HepG2 (cell line): ENCODE data around the gene NGLY1. TPM values are rescaled to one million over a fixed set of nuclear protein-coding genes. Genes with fewer than 3 reads are reported as not detected.

Experiments
- ARID5B ChIP-seq: IDR thresholded peaks from 2 replicates; pipeline ENCODE4 v1.4.0; 2020; ENCODE audit warnings: mild to moderate bottlenecking, missing genetic modification reagents
- ETS1 ChIP-seq: sonication (generic); formaldehyde crosslinking; IDR thresholded peaks from 2 replicates; pipeline ENCODE4 v1.4.0; 2020; ENCODE audit warnings: missing genetic modification reagents
- IKZF5 ChIP-seq: IDR thresholded peaks from 2 replicates; pipeline ENCODE4 v1.6.1; 2018; ENCODE audit warnings: missing genetic modification reagents, mild to moderate bottlenecking, missing compliant biosample characterization
- KAT2B ChIP-seq: fragments of 150-350 bp; IDR thresholded peaks from 2 replicates; pipeline ENCODE4 v1.6.1; 2014; ENCODE audit warnings: low read depth, low read length, borderline replicate concordance
- NR2F6 ChIP-seq, 2 experiments: IDR thresholded peaks; 2 replicates each; pipeline ENCODE4 v1.6.1; 2016; ENCODE audit warnings: antibody characterized with exemption in 1 of 2, mild to moderate bottlenecking in 1 of 2
- PATZ1 ChIP-seq: sonication (generic); formaldehyde crosslinking; IDR thresholded peaks from 2 replicates; pipeline ENCODE4 v1.4.0; 2020; ENCODE audit warnings: missing genetic modification reagents
- POGZ ChIP-seq: sonication (generic); formaldehyde crosslinking; IDR thresholded peaks from 2 replicates; pipeline ENCODE4 v1.4.0; 2020; ENCODE audit warnings: mild to moderate bottlenecking, missing genetic modification reagents
- SMAD1 ChIP-seq: sonication (generic); formaldehyde crosslinking; IDR thresholded peaks from 2 replicates; pipeline ENCODE4 v1.4.0; 2020; ENCODE audit warnings: missing genetic modification reagents, low read depth, mild to moderate bottlenecking, borderline replicate concordance
- STAT6 ChIP-seq: sonication (generic); formaldehyde crosslinking; IDR thresholded peaks from 2 replicates; pipeline ENCODE4 v1.4.0; 2020; ENCODE audit warnings: missing genetic modification reagents, mild to moderate bottlenecking, borderline replicate concordance
- TBP ChIP-seq: sonication (generic); formaldehyde crosslinking; IDR thresholded peaks from 2 replicates; pipeline ENCODE4 v1.5.0; 2020; ENCODE audit warnings: missing genetic modification reagents
- TOE1 ChIP-seq: sonication (generic); formaldehyde crosslinking; IDR thresholded peaks from 2 replicates; pipeline ENCODE4 v1.4.0; 2020; ENCODE audit warnings: mild to moderate bottlenecking, missing genetic modification reagents
- TSC22D2 ChIP-seq: sonication (generic); formaldehyde crosslinking; IDR thresholded peaks from 2 replicates; pipeline ENCODE4 v1.5.1; 2020; ENCODE audit warnings: missing genetic modification reagents, mild to moderate bottlenecking, borderline replicate concordance
- U2AF1 ChIP-seq: fragments of 200-400 bp; formaldehyde crosslinking; optimal IDR thresholded peaks from 2 replicates; pipeline ENCODE3; 2017; ENCODE audit warnings: mild to moderate bottlenecking, low read depth, low read length
- ZNF263 ChIP-seq: sonication (generic); formaldehyde crosslinking; IDR thresholded peaks from 2 replicates; pipeline ENCODE4 v1.4.0; 2020; ENCODE audit warnings: missing genetic modification reagents
- ZNF460 ChIP-seq: sonication (generic); formaldehyde crosslinking; IDR thresholded peaks from 2 replicates; pipeline ENCODE4 v1.5.1; 2020; ENCODE audit warnings: missing genetic modification reagents, mild to moderate bottlenecking, borderline replicate concordance
- ZNF616 ChIP-seq: sonication (generic); formaldehyde crosslinking; IDR thresholded peaks from 2 replicates; pipeline ENCODE4 v1.5.0; 2020; ENCODE audit warnings: low read depth, mild to moderate bottlenecking, missing genetic modification reagents
- ZSCAN21 ChIP-seq: sonication (generic); formaldehyde crosslinking; IDR thresholded peaks from 2 replicates; pipeline ENCODE4 v1.8.0; 2022; ENCODE audit warnings: mild to moderate bottlenecking, missing genetic modification reagents, moderate library complexity, borderline replicate concordance
- polyA plus RNA-seq, 8 experiments: library from polyadenylated mRNA; depleted of rRNA in 3 of 8; stranded (reverse) in 7 of 8; unstranded in 1 of 8; fragments of >200 nt; fragmentation: Illumina TruSeq in 4 of 8; extraction: Trizol in 4 of 8; gene quantifications; 2 replicates each; pipeline versions ENCODE4 v1.2.1 to v1.2.3, GENCODE V29; 2011 to 2016; ENCODE audit warnings: low read depth in 4 of 8, missing spikeins in 1 of 8, mixed read lengths in 1 of 8; ENCODE audit not compliant: insufficient read depth in 1 of 8
- total RNA-seq, 5 experiments: library from RNA; depleted of rRNA; stranded (reverse); fragments of >200 nt; fragmentation: Illumina TruSeq; extraction: Trizol; gene quantifications; 2 replicates each; pipeline ENCODE4 v1.2.3, GENCODE V29; 2016; ENCODE audit warnings: low read depth in 1 of 5

NGLY1 gene
- total and polyA plus RNA-seq, 2 of the 13 experiments (the other 11 are each of a cell fraction or from before 2014, with no cell fraction given), result 28.2 to 44.5 TPM

- no peak for TF ChIP-seq STAT6 (CRISPR knock-in tag)
- TF ChIP-seq KAT2B, result no peak
- TF ChIP-seq ZSCAN21, result peak; percentile 62; the same call in 1 of the 2 replicates
- peak; percentile 60 for TF ChIP-seq ZNF263 (CRISPR knock-in tag)
- TF ChIP-seq PATZ1 (CRISPR knock-in tag), result peak; percentile 36; the same call in 1 of the 2 replicates
- no peak for TF ChIP-seq POGZ
- TF ChIP-seq ZNF616 (CRISPR knock-in tag), result no peak
- TF ChIP-seq U2AF1, result no peak
- TF ChIP-seq ZNF460, result no peak
- peak; percentile 50; the same call in 1 of the 2 replicates for TF ChIP-seq TSC22D2 (CRISPR knock-in tag)
- TF ChIP-seq SMAD1 (CRISPR knock-in tag), result no peak; the same call in 1 of the 2 replicates
- peak; percentile 46; the same call in 1 of the 2 replicates for TF ChIP-seq ARID5B (CRISPR knock-in tag)
- 0 out of 2 replicates have a peak, but pooled peaks have one; percentile 54 for TF ChIP-seq TOE1 (CRISPR knock-in tag)
- TF ChIP-seq NR2F6 (IDR thresholded peaks at IDR 0.05), result no peak
- no peak for TF ChIP-seq NR2F6 (CRISPR knock-in tag; IDR thresholded peaks at IDR 0.05)
- no peak for TF ChIP-seq ETS1 (CRISPR knock-in tag)
- peak; percentile 22; the same call in 1 of the 2 replicates for TF ChIP-seq IKZF5 (CRISPR knock-in tag)
- TF ChIP-seq TBP, result no peak
These were observed at the start of gene NGLY1 (continued) for GRCh38 chr3:25782938-25783660.
